GM12892 (cell line): Measurements from ENCODE around the gene TMEM120B.

ENCODE experiments used
- POLR2AphosphoS5 ChIP-seq: IDR thresholded peaks from 2 replicates; pipeline ENCODE4 v1.6.1; 2011; ENCODE audit warnings: low read depth, low read length, control low read depth
- TAF1 ChIP-seq: IDR thresholded peaks from 2 replicates; pipeline ENCODE4 v1.6.1; 2011; ENCODE audit warnings: low read depth, mild to moderate bottlenecking, control low read depth, low read length, borderline replicate concordance

DNA sequence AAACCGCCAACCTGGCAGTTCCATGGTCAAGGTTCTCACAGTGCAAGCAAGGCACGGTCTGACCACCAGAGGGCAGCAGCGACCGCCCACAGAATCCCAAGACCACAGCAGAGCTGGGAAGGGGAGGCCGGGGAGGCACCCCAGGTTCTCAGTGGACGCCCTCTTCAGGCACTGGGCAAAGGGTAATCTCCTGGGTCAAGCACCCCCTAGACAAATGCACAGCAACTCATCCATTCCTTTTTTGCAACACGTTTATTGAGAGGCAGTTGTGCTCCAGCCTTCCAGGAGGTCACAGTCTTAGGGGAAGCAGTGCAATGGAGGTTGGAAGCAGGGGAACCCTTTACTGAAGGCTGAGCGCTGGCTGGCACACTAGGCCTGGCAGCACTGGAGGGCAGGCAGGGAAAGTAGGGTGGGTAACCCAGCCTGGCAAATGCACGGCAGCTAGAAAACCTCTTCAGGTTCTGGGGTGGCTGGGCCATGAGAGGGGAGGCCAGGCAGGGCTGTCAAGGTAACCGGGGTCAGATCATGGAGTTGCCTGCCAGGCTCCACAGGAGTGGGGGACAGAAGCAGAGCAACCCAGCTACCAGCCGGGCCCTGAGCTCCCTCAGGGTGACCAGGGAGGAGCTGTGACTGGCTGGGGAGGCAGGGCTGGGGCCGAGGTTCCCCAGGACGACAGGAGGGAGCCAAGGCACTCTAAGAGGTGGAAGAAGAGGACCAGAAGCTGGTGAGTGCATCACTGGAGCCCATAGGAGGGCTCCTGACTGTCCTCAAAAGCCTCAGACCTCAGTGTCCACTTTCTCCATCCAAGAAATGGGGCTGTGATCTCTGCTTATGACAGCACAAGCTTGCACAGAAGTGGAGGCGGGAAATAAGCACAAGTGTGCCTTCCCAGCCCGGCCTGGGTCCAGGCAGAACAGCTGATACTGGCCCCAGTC lies 82.7 kb downstream of the TMEM120B start:
- TF ChIP-seq TAF1 (no peak), POLR2AphosphoS5 (no peak; the same call in 1 of the 2 replicates)
